ENCODE data around the gene BNC2.

The BNC2 gene

DNA sequence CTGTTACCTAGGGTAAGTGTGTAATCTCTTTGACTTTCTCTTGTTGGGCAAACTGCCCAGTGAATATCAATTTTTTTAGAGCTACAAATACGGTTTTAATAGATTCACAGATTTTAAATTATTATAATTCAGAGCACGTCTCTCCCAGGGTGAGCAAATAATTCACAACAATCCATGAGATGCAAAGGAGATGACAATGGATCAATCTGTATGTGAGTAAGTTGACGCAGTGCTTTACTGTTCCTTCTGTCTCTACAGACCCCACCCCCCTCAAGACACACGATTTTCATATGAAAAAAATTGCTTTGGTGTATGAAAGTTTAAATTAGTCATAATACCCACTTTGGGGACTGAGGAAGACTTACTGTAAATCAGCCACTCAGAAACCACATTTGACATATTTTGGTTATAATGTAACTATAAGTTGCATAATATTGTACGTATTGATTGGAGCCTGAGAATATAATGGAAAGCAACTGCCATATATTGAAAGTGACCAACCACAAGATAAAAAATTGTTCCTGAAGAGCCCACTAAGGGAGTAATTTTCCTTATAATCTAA is 201.7 kb downstream of the BNC2 start:
- no peak for DNase-seq

DNA sequence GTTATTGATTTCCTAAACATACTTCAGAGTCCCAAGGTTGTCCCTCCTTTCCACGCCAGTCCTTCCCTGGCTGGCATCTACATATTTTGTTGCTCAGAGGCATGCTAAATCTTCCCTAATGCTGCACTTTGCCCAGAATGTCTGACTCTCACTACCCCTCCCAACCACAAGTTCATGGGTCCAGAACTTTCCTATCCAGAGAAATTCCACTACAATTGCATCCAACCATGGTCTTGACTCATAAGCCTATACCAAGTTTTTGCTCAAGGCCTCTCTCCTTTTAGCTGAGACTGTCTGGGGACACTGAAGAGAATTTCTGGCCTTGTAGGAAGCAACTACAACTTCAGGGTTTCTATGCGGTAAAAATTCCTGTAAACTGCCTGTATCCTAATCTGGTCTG is 206.3 kb downstream of the BNC2 start:
- no peak for DNase-seq

DNA sequence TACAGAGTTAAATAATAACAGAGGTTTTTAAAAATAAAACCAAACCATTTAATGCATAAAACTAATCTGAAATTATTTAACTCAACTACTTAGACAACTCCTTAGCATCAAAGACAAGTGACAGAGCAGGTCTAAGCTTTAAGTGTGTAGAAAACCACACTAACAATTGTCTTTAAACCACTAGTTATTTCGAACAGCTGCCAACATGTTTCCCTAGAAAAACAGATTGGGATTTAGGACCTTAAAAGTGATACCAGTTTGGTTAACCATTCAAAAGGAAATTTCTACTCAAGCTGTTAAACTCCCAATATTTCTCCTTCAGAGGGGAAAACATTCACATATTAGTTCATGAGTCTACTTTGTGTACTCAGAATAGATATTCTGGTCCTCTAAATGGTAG is 208.7 kb downstream of the BNC2 start:
- no peak for DNase-seq

GRCh38 chr9:16659096-16659495 is 211.4 kb downstream of the BNC2 start:
- no peak for DNase-seq

GRCh38 chr9:16656432-16657169 is 213.9 kb downstream of the BNC2 start:
- no peak for DNase-seq

DNA sequence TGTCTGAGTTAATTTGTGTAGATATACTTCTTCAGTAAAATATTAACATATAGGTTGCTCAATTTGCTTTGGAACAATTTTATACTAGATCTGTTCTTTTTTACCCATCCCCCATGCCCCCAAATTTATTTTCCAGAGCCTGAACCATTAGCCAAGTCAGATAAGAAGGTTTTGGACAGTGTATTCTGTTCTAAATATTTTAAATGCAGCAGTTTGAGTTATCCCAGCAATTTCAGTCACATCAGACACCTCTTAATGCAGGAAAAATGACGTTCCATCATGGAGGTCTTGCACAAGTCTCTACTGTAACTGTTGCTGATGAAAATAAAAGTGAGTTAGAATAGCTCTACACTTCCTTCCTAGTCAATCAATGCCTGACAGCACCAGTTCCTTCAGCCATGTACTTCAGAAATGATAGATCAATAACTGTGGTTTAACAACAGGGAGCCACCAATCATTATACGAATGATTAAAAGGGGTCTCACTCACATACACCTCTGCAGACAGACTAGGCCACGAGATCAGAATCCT is 215.8 kb downstream of the BNC2 start:
- DNase-seq, result no peak

DNA sequence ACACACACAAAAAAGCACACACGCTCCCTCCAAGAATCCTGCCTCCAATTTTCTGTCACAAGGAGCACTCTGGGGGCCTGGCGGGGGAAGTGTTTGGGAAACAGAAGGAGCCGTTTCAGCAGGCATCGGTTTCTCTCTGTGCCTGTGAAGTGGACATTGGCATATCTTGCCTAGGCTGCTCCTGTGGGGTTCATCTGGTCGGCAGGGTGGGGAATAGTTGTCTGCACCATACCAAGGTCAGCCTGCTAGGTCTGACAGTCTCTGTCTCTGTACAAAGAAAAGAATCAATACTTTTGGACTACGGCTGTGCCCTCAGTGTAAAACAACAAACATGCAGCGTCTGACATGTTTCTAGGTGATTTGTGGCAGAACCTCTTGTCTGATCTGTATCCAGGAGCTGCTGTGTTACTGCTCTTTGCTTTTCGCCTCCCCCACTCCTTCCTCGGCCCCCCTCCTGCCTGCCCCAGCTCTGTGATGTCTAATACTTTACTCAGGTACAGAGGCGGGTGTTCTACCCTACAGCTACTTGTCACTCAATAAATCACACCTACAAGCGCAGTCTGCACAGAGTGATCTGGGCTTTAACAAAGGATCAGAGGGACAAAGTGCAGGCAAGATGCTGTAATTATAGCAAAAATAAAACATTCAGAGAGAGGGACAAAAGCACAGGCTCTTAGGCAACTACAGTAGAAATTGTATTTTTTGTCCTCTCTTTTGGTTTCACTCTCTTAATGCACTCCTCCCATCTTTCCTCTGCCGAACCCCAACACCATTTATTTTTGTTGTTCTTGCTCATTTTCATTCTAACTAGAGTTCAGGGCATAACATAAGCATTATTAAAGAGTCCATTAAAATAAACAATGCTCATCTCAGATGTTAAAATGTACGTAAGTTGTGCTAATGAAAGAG is 216.7 kb downstream of the BNC2 start:
- DNase-seq, result no peak

- no peak for DNase-seq
Measured at GRCh38 chr9:16652582-16652981, 217.9 kb downstream of the BNC2 start.

- DNase-seq, result no peak
Measured at GRCh38 chr9:16651446-16651964, 219.0 kb downstream of the BNC2 start.

DNA sequence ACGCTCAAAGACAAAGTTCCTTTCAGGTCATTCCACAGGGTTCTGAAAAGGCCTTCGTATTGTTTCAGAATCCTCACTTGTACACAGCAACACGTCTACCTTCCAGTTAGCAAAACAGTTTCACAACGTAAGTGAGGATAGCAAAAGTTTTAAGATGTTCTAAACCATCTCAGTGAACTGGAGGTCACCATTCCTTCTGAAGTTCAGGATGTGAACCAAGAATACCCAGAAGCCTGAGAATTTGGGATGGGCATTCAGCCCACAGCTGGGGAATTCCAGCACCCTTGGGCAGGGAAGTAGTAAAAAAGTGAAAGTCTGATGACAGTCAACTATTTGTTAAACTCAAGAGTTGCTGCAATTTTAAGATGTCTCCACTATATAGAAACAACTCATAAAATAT is 224.5 kb downstream of the BNC2 start:
- no peak for DNase-seq

DNA sequence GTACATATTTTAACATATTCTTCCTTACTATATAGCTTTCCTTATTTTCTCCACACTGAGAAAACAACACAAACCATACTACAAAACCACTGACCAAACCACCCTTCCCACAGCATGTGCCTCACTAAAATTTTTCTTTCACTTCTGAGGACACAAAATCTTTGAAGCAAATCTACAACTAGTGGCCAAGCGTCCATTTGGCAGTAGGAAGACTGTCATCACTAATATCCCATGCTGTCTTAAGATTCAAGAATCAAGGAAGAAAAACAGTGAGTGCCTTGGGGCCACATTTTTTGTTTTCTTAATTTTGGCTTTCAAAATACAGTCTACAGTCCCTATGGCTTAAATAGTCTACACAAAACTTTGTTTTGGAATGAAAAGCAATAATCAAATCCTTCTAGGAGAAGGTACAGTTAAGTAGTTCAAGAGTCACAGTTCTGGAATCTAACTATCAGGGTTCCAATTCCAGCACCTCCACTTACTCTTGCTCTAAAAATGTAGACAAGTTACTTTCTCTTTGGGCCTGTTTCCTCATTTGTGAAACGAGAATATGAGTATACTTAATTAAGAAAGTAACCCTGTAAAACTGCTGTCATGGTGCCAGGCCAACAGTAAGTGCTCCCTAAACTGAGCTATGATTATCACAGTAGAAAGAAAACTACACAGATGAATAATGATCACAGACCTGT is 227.9 kb downstream of the BNC2 start:
- no peak for DNase-seq

DNA sequence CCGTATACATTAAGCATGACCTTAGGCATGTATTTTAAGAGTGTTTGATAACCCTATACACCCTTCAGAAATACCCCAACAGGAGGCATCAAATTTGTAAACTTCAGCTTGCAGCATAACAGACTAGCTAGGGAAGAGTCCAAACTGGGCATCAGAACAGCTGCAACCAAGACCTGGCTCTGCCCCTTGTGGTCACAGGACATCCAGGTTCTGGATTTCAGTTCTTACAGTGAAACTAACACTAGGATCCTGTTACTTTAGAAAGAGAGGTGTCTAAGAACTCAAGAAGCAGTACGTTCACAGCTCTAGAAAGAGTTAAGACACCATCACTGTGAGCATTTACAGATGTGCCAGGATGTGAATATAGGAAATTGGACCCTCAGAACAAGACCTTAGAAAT is 229.8 kb downstream of the BNC2 start:
- no peak for DNase-seq

GRCh38 chr9:16639644-16640043 is 230.8 kb downstream of the BNC2 start:
- DNase-seq, result no peak

DNA sequence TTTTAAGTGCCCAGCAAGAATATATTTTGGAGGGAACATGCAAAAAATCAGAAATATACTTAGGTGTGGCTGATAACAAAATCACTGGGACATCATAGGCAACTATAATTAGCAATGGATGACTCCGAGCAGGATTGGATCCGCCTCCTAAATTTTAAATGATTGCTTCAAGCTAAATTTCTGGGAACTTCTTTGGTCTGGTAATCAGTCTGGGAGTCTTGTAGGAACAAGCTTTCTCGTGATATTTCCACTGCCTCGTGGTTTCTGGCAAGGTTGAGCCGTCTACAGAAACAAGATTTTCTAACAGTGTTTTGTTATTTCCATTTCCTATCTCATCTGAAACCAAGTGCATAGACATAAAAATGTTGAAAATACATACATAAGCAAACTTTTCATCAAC is 232.6 kb downstream of the BNC2 start:
- no peak for DNase-seq

GRCh38 chr9:16637218-16637617 is 233.3 kb downstream of the BNC2 start:
- DNase-seq, result no peak

- no peak for DNase-seq
Measured at GRCh38 chr9:16633794-16634193, 236.7 kb downstream of the BNC2 start.

GRCh38 chr9:16628413-16628812 is 242.1 kb downstream of the BNC2 start:
- DNase-seq, result no peak

- no peak for DNase-seq
Measured at GRCh38 chr9:16627967-16628366, 242.5 kb downstream of the BNC2 start.

DNA sequence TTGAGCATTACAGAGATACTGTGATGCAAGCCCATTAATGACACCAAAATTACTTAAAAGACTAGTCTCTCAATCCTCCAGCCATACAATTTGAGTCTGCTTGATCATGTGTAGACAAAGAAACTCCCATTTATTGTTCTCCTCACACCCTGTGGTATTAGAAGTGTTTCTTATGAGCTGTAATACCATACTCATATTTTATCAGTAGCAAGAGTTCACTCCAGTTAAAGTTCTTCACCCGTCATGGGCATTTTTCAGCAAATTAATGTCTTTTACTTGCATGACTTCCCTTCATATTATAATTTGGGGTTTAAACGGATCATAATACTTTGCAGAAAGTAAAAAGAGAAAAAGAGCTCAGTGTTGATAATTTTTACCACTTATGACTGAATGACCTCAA is 242.9 kb downstream of the BNC2 start:
- no peak for DNase-seq

- DNase-seq, result no peak
Measured at GRCh38 chr9:16626577-16627130, 243.8 kb downstream of the BNC2 start.

GRCh38 chr9:16625811-16626210 is 244.7 kb downstream of the BNC2 start:
- no peak for DNase-seq

GRCh38 chr9:16625161-16625631 is 245.3 kb downstream of the BNC2 start:
- DNase-seq, result no peak
